Colonic mucosa (tissue), 4 donors: ENCODE results near the gene PALS2. TPM values are rescaled to one million over a fixed set of nuclear protein-coding genes. Genes with fewer than 3 reads are reported as not detected.

ENCODE experiments used
- DNase-seq: peaks from one replicate; pipeline ENCODE4 v3.0.0-alpha.2; 2020
- H3K27ac ChIP-seq: fragments of 200-600 bp; one replicate; pipeline ENCODE4 v1.8.0; 2021
- H3K27me3 ChIP-seq: fragments of 200-600 bp; one replicate; pipeline ENCODE4 v1.8.0; 2021
- H3K36me3 ChIP-seq: fragments of 200-600 bp; one replicate; pipeline ENCODE4 v1.8.0; 2021
- H3K4me1 ChIP-seq: fragments of 200-600 bp; one replicate; pipeline ENCODE4 v1.8.0; 2021; ENCODE audit warnings: mild to moderate bottlenecking
- H3K4me3 ChIP-seq: fragments of 200-600 bp; one replicate; pipeline ENCODE4 v1.8.0; 2021
- H3K9ac ChIP-seq, 2 donors: one replicate each; pipeline ENCODE4 v1.7.0; 2013; ENCODE audit warnings: control low read depth in 2 of 2, low read depth in 2 of 2, low read length in 2 of 2
- H3K9me3 ChIP-seq: fragments of 200-600 bp; one replicate; pipeline ENCODE4 v1.8.0; 2021
- intact Hi-C: fragments of 100-400 bp; cut with DNase I; formaldehyde crosslinking; loops from one replicate; pipeline ENCODE4 v1.14.1; 2022
- total RNA-seq, 2 donors: library from RNA; stranded (reverse); fragmentation: NEBNext Ultra II Directional in 1 of 2; extraction: Animal tissue kit (Norgen Biotek cat#: 25700) in 1 of 2; gene quantifications; one replicate each; pipeline ENCODE4 v1.2.1, GENCODE V29; 2021
- TF ChIP-seq, protein P1 (sequence below): fragments of 200-600 bp; IDR thresholded peaks from one replicate; pipeline ENCODE4 v1.8.0; 2022; ENCODE audit warnings: antibody characterized with exemption, mild to moderate bottlenecking
- donor health status: healthy.
- donor health status: DM: no; HTN: no; CAD: no.
- donor health status: DM: no; HTN: no; CAD: no.

Gene PALS2
- 1 to 10 TPM; 6.6 to 6.7 TPM for total RNA-seq

- Histone ChIP-seq H3K9ac (peak within 1 kb of the TSS; percentile 59 to 61), H3K9me3 (no peaks in the 10 kb centered on the region), H3K4me1 (no peaks in the 10 kb centered on the region), H3K4me3 (peak within 1 kb of the TSS; percentile 81), H3K27ac (no peak within 1 kb of the TSS), H3K27me3 (peaks cover 9% of the 10 kb centered on the region), H3K36me3 (no peaks in the 10 kb centered on the region)
- DNase-seq, result peak; percentile 78
- intact Hi-C loops, result no loop called here
- TF ChIP-seq, protein P1, sequence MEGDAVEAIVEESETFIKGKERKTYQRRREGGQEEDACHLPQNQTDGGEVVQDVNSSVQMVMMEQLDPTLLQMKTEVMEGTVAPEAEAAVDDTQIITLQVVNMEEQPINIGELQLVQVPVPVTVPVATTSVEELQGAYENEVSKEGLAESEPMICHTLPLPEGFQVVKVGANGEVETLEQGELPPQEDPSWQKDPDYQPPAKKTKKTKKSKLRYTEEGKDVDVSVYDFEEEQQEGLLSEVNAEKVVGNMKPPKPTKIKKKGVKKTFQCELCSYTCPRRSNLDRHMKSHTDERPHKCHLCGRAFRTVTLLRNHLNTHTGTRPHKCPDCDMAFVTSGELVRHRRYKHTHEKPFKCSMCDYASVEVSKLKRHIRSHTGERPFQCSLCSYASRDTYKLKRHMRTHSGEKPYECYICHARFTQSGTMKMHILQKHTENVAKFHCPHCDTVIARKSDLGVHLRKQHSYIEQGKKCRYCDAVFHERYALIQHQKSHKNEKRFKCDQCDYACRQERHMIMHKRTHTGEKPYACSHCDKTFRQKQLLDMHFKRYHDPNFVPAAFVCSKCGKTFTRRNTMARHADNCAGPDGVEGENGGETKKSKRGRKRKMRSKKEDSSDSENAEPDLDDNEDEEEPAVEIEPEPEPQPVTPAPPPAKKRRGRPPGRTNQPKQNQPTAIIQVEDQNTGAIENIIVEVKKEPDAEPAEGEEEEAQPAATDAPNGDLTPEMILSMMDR, result no peak
These were observed at the start of gene PALS2 for GRCh38 chr7:24572997-24573553. TSS of gene PALS2 (plus strand) at chr7:24573452. CDS start at chr7:24623668, 50,216 bp downstream.

- H3K27ac ChIP-seq, result no peak overlapping the region
- TF ChIP-seq, protein P1, result no peak
- intact Hi-C loops, result no loop called here
- no peaks in the 10 kb centered on the region for H3K9me3 ChIP-seq
- no peaks in the 10 kb centered on the region for H3K27me3 ChIP-seq
- no peak for DNase-seq
- H3K36me3 ChIP-seq, result no peaks in the 10 kb centered on the region
- H3K9ac ChIP-seq, result no peak overlapping the region
- H3K4me1 ChIP-seq, result no peaks in the 10 kb centered on the region
- H3K4me3 ChIP-seq, result no peak overlapping the region
These were observed 42.0 kb upstream of the PALS2 start for GRCh38 chr7:24531255-24531654.

DNA sequence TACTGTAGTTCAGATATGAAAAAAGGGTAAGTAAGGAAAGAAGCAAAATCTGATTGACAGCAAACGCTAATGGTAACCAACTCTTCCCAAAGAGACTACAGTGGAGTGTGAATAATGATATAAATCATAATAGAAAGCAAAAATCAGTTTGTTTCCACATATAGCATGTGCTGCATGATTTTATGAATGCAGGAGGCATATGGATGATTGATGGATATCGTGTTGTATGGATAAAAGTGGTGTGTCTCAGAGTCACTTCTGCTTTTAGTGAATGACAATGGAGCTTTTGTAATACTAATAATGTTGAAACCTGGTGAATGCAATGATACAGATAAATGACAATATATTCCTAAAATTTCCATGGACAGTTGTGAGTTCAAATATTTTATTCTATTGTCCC lies 36.6 kb upstream of the PALS2 start:
- DNase-seq, result no peak
- intact Hi-C loops, result no loop called here
- no peaks in the 10 kb centered on the region for H3K9me3 ChIP-seq
- no peaks in the 10 kb centered on the region for H3K36me3 ChIP-seq
- no peaks in the 10 kb centered on the region for H3K27me3 ChIP-seq
- no peak overlapping the region for H3K9ac ChIP-seq
- TF ChIP-seq, protein P1, result no peak
- H3K27ac ChIP-seq, result no peak overlapping the region
- H3K4me3 ChIP-seq, result no peak overlapping the region
- no peaks in the 10 kb centered on the region for H3K4me1 ChIP-seq

DNA sequence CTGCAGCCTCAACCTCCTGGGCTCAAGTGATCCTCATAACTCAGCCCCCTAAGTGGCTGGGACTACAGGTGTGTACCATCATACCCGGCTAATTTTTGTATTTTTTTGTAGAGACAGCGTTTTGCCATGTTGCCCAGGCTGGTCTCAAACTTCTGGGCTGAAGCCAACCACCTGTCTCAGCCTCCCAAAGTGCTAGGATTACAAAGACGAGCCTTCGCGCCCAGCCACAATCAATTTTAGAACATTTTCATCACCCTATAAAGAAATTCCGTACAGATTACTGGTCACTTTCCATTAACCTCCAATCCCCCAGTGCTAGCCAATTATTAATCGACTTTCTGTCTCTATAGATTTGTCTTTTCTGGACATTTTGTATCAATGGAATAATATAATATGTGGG lies 32.3 kb upstream of the PALS2 start:
- intact Hi-C loops, result no loop called here
- TF ChIP-seq, protein P1, result no peak

DNA sequence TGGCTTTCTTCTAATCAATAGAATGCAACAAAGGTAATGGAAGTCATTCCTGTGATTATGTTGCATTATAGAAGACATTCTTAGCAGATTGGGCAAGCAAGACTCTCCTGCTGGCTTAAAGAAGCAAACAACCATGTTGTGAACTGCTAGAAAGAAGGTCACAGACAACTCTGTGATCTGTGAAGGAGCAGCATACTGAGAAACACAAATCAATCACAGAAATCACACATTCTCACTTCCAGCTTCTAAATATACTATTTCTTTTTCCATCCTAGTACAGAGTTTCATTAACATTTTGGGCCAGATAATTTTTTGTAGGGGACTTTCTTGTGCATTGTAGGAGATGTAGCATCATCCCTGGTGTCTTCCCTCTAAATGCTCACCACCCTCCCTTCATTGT lies 28.0 kb upstream of the PALS2 start:
- H3K9ac ChIP-seq, result no peak overlapping the region
- H3K4me1 ChIP-seq, result no peaks in the 10 kb centered on the region
- intact Hi-C loops, result no loop called here
- DNase-seq, result no peak
- TF ChIP-seq, protein P1, result no peak
- no peak overlapping the region for H3K27ac ChIP-seq
- no peaks in the 10 kb centered on the region for H3K27me3 ChIP-seq
- no peaks in the 10 kb centered on the region for H3K9me3 ChIP-seq
- no peak overlapping the region for H3K4me3 ChIP-seq
- H3K36me3 ChIP-seq, result no peaks in the 10 kb centered on the region

More for the DNA sequence above, 32.3 kb upstream of the PALS2 start:
- Histone ChIP-seq H3K4me3 (no peak overlapping the region), H3K36me3 (no peaks in the 10 kb centered on the region), H3K9ac (no peak overlapping the region), H3K27me3 (no peaks in the 10 kb centered on the region), H3K27ac (no peak overlapping the region), H3K4me1 (no peaks in the 10 kb centered on the region), H3K9me3 (no peaks in the 10 kb centered on the region)
- DNase-seq, result no peak
